Measurements from ENCODE around the gene PGM2.
A peak's percentile ranks its signal among the peaks of the same experiment; 100 is the strongest.

Gene PGM2

DNA sequence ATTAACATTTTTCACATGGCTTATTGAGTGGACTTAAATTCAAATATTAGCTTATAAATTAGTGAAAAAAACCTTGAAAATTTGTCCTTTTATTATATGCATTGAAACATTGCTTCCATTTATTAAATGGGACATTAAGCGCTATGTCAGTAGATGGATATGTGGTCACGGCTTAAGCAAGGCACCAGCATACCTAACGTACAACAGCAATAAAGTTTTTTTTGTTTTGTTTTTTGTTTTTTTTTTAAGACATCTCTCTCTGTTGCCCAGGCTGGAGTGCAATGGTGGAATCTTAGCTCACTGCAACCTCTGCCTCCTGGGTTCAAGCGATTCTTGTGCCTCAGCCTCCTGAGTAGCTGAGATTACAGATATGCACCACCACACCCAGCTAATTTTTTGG is 31.6 kb downstream of the PGM2 start:
- intact Hi-C loops (cut with micrococcal nuclease) = no loop called here
- peaks cover 59% of the 10 kb centered on the region for H3K36me3 Mint-ChIP-seq (ENCODE audit: low read depth)
- H3K27ac Mint-ChIP-seq = no peak overlapping the region
- no peaks in the 10 kb centered on the region for H3K27me3 Mint-ChIP-seq
- peaks cover 20% of the 10 kb centered on the region for H3K4me1 Mint-ChIP-seq (ENCODE audit: low read depth)
- H3K9me3 Mint-ChIP-seq = no peaks in the 10 kb centered on the region
- no peak overlapping the region for H3K4me3 Mint-ChIP-seq

GRCh38 chr4:37858872-37859271 is 32.4 kb downstream of the PGM2 start:
- Mint-ChIP-seq H3K4me3 (no peak overlapping the region), H3K9me3 (no peaks in the 10 kb centered on the region), H3K36me3 (ENCODE audit: low read depth) (peaks cover 59% of the 10 kb centered on the region), H3K27ac (no peak overlapping the region), H3K27me3 (no peaks in the 10 kb centered on the region), H3K4me1 (ENCODE audit: low read depth) (peaks cover 21% of the 10 kb centered on the region)
- intact Hi-C loops (cut with micrococcal nuclease) = no loop called here

DNA sequence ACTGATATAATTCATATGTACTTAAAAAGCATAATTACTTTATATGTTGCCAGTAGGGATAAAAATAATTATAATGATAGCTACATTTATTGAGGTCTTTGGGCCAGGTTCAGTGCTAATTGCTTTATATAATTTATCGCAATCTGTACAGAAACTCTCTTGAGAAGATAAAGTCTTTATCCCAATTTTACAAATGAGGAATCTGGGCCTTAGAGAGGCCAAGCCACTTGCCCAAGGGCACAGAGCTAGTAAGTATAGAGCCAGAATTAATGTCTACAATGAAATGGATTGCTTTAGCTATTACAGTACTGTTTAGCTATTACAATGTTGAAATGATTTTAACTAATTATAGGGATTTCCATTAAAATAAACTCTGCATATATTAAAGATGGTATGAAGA is 33.8 kb downstream of the PGM2 start:
- no peak overlapping the region for H3K27ac Mint-ChIP-seq
- no peak overlapping the region for H3K4me3 Mint-ChIP-seq
- no peaks in the 10 kb centered on the region for H3K9me3 Mint-ChIP-seq
- peaks cover 49% of the 10 kb centered on the region for H3K36me3 Mint-ChIP-seq (ENCODE audit: low read depth)
- intact Hi-C loops (cut with micrococcal nuclease) = no loop called here
- H3K27me3 Mint-ChIP-seq = no peaks in the 10 kb centered on the region
- peaks cover 26% of the 10 kb centered on the region for H3K4me1 Mint-ChIP-seq (ENCODE audit: low read depth)

DNA sequence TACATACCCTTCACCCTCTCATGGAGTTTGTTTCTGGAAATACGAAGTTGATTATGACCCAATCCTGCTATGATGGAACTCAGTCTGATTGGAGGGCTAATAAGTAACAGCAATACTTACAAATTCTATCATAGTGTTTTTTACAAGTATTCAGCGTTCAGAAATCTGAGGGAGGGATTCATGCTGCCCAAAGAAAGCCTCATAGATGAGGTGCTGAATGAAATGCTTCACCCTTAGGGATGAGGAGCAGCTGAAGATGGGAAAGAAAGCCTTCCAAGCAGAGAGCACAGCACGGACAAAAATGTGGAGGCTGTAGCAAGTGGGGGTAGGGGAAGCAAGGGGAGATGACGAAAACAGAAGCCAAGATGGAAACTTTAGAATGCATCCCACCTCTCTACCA is 36.5 kb downstream of the PGM2 start:
- Mint-ChIP-seq H3K27me3 (peaks cover 7% of the 10 kb centered on the region), H3K4me1 (ENCODE audit: low read depth) (peaks cover 48% of the 10 kb centered on the region), H3K4me3 (no peak overlapping the region), H3K9me3 (peaks cover 8% of the 10 kb centered on the region), H3K27ac (no peak overlapping the region), H3K36me3 (ENCODE audit: low read depth) (peaks cover 50% of the 10 kb centered on the region)
- intact Hi-C loops (cut with micrococcal nuclease) = no loop called here

- H3K27me3 Mint-ChIP-seq = peaks cover 8% of the 10 kb centered on the region
- intact Hi-C loops (cut with micrococcal nuclease) = no loop called here
- peak overlapping the region; percentile 54 for H3K27ac Mint-ChIP-seq
- H3K9me3 Mint-ChIP-seq = peaks cover 9% of the 10 kb centered on the region
- peak overlapping the region; percentile 42 for H3K4me3 Mint-ChIP-seq
- H3K4me1 Mint-ChIP-seq (ENCODE audit: low read depth) = peaks cover 49% of the 10 kb centered on the region
- peaks cover 55% of the 10 kb centered on the region for H3K36me3 Mint-ChIP-seq (ENCODE audit: low read depth)
These were observed 38.3 kb downstream of the PGM2 start for GRCh38 chr4:37864786-37865185.

GRCh38 chr4:37865450-37865849 is 39.0 kb downstream of the PGM2 start:
- Mint-ChIP-seq H3K27ac (peak overlapping the region; percentile 54), H3K36me3 (ENCODE audit: low read depth) (peaks cover 55% of the 10 kb centered on the region), H3K27me3 (peaks cover 8% of the 10 kb centered on the region), H3K4me1 (ENCODE audit: low read depth) (peaks cover 49% of the 10 kb centered on the region), H3K9me3 (peaks cover 9% of the 10 kb centered on the region), H3K4me3 (no peak overlapping the region)
- intact Hi-C loops (cut with micrococcal nuclease) = no loop called here

GRCh38 chr4:37867102-37867501 is 40.6 kb downstream of the PGM2 start:
- Mint-ChIP-seq H3K4me3 (no peak overlapping the region), H3K27ac (peak overlapping the region; percentile 46), H3K36me3 (ENCODE audit: low read depth) (peaks cover 60% of the 10 kb centered on the region), H3K4me1 (ENCODE audit: low read depth) (peaks cover 54% of the 10 kb centered on the region), H3K9me3 (peaks cover 9% of the 10 kb centered on the region), H3K27me3 (peaks cover 8% of the 10 kb centered on the region)
- intact Hi-C loops (cut with micrococcal nuclease) = no loop called here

DNA sequence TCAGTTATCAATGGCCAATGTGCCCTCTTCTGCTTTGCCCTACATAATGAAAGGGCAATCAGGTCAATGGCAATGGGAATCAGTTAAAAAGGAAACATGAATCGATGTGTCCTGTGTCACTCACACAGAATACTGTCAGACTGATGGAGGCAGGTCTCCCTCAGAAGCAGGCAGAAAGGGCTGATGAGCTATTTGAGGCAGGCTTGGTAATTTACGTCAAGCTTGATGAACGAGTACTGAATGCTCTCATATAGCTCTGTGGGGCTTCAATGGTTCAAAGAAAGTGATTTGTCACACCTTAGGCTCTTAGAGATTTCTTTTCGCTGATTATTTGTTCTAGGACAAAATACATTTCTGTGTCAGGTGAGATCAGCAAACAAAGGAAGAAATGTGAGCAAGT is 41.8 kb downstream of the PGM2 start:
- H3K36me3 Mint-ChIP-seq (ENCODE audit: low read depth) = peaks cover 55% of the 10 kb centered on the region
- intact Hi-C loops (cut with micrococcal nuclease) = no loop called here
- no peak overlapping the region for H3K27ac Mint-ChIP-seq
- peaks cover 50% of the 10 kb centered on the region for H3K4me1 Mint-ChIP-seq (ENCODE audit: low read depth)
- H3K9me3 Mint-ChIP-seq = peaks cover 9% of the 10 kb centered on the region
- H3K4me3 Mint-ChIP-seq = no peak overlapping the region
- H3K27me3 Mint-ChIP-seq = peaks cover 8% of the 10 kb centered on the region

DNA sequence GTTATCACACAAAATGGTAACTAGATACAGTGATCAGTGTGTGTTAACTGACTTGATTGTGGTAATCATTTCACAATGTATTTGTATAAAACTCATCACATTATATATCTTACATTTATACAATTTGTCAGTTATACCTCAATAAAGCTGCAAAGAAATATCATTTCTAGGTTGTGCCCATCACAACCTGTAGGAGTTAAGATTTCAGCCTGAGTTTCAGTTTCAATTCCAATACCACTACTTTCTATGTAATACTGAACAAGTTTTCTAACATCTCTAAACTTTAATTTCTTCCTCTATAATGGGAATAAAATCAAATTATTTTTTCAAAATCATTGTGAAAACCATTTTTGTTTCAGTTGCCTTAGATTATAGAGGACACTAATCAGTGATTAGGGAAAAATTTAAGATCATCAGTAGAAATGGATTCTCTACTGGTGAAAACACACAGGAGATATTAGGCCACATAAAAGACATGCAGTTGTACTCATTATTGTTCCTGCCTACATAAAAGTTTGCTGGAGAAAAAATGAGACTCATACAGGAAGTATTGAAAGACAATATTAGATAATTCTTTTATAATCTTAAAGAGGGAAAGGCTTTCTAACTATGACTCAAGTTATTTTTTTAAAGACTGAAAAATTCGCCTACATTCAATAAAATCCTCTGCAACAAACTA is 46.0 kb downstream of the PGM2 start:
- peaks cover 22% of the 10 kb centered on the region for H3K4me1 Mint-ChIP-seq (ENCODE audit: low read depth)
- H3K27ac Mint-ChIP-seq = no peak overlapping the region
- peaks cover 5% of the 10 kb centered on the region for H3K27me3 Mint-ChIP-seq
- no peak overlapping the region for H3K4me3 Mint-ChIP-seq
- H3K36me3 Mint-ChIP-seq (ENCODE audit: low read depth) = peaks cover 39% of the 10 kb centered on the region
- intact Hi-C loops (cut with micrococcal nuclease) = no loop called here
- peaks cover 6% of the 10 kb centered on the region for H3K9me3 Mint-ChIP-seq

- intact Hi-C loops (cut with micrococcal nuclease) = no loop called here
- peaks cover 29% of the 10 kb centered on the region for H3K36me3 Mint-ChIP-seq (ENCODE audit: low read depth)
- H3K27ac Mint-ChIP-seq = no peak overlapping the region
- H3K4me1 Mint-ChIP-seq (ENCODE audit: low read depth) = peaks cover 16% of the 10 kb centered on the region
- no peak overlapping the region for H3K4me3 Mint-ChIP-seq
- H3K9me3 Mint-ChIP-seq = no peaks in the 10 kb centered on the region
- H3K27me3 Mint-ChIP-seq = no peaks in the 10 kb centered on the region
These were observed 46.9 kb downstream of the PGM2 start for GRCh38 chr4:37873386-37873785.

- Mint-ChIP-seq H3K4me1 (ENCODE audit: low read depth) (peaks cover 24% of the 10 kb centered on the region), H3K27ac (no peak overlapping the region), H3K27me3 (no peaks in the 10 kb centered on the region), H3K4me3 (no peak overlapping the region), H3K9me3 (no peaks in the 10 kb centered on the region), H3K36me3 (ENCODE audit: low read depth) (peaks cover 10% of the 10 kb centered on the region)
- intact Hi-C loops (cut with micrococcal nuclease) = no loop called here
These were observed 49.7 kb downstream of the PGM2 start for GRCh38 chr4:37876156-37876555.

- Mint-ChIP-seq H3K36me3 (ENCODE audit: low read depth) (no peaks in the 10 kb centered on the region), H3K9me3 (no peaks in the 10 kb centered on the region), H3K4me3 (no peak overlapping the region), H3K27me3 (no peaks in the 10 kb centered on the region), H3K27ac (no peak overlapping the region), H3K4me1 (ENCODE audit: low read depth) (peaks cover 29% of the 10 kb centered on the region)
- intact Hi-C loops (cut with micrococcal nuclease) = no loop called here
These were observed 52.9 kb downstream of the PGM2 start for GRCh38 chr4:37879365-37879764.

- Mint-ChIP-seq H3K27me3 (peaks cover 2% of the 10 kb centered on the region), H3K4me1 (ENCODE audit: low read depth) (peaks cover 36% of the 10 kb centered on the region), H3K9me3 (no peaks in the 10 kb centered on the region), H3K36me3 (ENCODE audit: low read depth) (no peaks in the 10 kb centered on the region), H3K27ac (no peak overlapping the region), H3K4me3 (no peak overlapping the region)
- intact Hi-C loops (cut with micrococcal nuclease) = no loop called here
These were observed 55.3 kb downstream of the PGM2 start for GRCh38 chr4:37881811-37882210.

DNA sequence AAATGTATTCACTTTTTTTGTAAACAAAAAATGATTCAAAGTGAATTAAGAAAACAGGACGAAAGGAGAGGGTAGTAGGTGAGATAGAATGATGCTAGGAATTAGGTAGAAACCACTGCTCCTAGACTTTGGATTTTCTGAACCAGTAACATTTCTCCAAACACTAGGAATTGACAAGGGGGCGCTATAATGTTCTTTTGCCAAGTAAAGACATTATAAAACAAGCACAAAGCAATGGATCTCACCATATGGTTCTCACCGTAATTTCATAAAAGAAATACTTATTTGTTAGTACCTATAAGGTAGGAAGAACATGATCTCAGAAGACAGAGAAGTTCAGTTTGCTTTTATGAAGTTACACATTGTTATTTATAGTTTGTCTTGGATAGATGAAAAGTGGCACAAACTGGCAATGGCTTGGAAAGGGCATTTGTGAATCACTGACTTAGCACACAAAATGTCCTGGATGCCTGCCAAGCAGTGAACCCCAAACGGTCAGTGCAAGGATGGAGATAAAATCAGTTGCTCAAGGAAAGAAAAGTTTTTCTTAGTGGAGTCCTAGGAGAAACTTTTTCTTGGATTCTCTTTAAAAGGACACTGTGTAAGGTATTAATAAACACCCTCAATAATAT is 56.3 kb downstream of the PGM2 start:
- Mint-ChIP-seq H3K27me3 (peaks cover 2% of the 10 kb centered on the region), H3K27ac (no peak overlapping the region), H3K4me1 (ENCODE audit: low read depth) (peaks cover 36% of the 10 kb centered on the region), H3K36me3 (ENCODE audit: low read depth) (no peaks in the 10 kb centered on the region), H3K9me3 (no peaks in the 10 kb centered on the region), H3K4me3 (no peak overlapping the region)
- intact Hi-C loops (cut with micrococcal nuclease) = no loop called here

Data from dendritic cell treated with granulocyte-macrophage colony-stimulating factor and Interleukin-4, amounts not matched to agents 40 ng/mL and 50 ng/mL, for 4 days (primary cell).